ENCODE data around the gene FLII. TPM values are rescaled to one million over a fixed set of nuclear protein-coding genes. Genes with fewer than 3 reads are reported as not detected.

FLII gene
- total RNA-seq, 5 donors from 2014 or later (not counting 1 experiment from before 2014, with no cell fraction given): 257 to 389 (median 319) TPM

DNA sequence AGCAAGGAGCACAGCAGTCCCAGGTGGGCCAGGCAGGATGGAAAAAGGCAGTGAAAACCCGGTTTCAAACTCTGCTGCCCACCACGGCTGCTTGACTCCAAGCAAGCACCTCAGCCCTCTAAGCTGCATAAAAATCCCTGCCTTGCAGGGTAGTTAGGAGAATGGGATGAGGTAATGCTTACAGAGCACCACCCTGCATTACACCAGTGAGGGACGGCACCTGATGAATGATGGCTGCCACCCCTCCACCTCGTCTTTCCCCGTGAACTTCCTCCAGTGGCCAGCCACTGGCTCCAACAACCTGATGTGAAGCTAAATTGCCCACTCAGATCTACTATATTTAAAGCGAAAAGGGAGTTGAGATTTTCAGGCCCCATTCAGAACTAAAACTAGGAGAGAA is 23.2 kb upstream of the FLII start:
- H3K36me3 Mint-ChIP-seq: peaks cover 41% of the 10 kb centered on the region
- H3K9me3 ChIP-seq: no peaks in the 10 kb centered on the region
- H3K9me3 Mint-ChIP-seq: no peaks in the 10 kb centered on the region
- H3K36me3 ChIP-seq (ENCODE audit: control insufficient read depth in 2 of 2, extremely low read depth in 1 of 2, insufficient read depth in 1 of 2, low read length in 1 of 2): peaks cover 9 to 69% of the 10 kb centered on the region in 2 donors
- H3K4me3 Mint-ChIP-seq: no peak overlapping the region
- no peaks in the 10 kb centered on the region for H3K27me3 Mint-ChIP-seq
- no peak overlapping the region for H3K27ac Mint-ChIP-seq
- no peaks in the 10 kb centered on the region for H3K4me1 ChIP-seq (ENCODE audit: control insufficient read depth in 1 of 2, extremely low read depth in 1 of 2, insufficient read depth in 2 of 2, low read length in 2 of 2)
- WGBS (ENCODE audit: insufficient coverage): 90% methylated on average over 2 of the region's 6 CpGs
- H3K4me3 ChIP-seq (ENCODE audit: control insufficient read depth in 1 of 2, extremely low read depth in 1 of 2, low read length in 1 of 2): no peak overlapping the region
- no peak overlapping the region for H3K27ac ChIP-seq (ENCODE audit: low read length)
- no peaks in the 10 kb centered on the region for H3K27me3 ChIP-seq (replicated peaks in 1 of 2; ENCODE audit: control insufficient read depth in 2 of 2, extremely low read depth in 1 of 2, insufficient read depth in 2 of 2, low read length in 1 of 2)
- ChIA-PET POLR2A (no interaction called here), CTCF (no interaction called here)
- no peak for DNase-seq
- ATAC-seq (replicated peaks in 1 of 4): no peak
- no peaks in the 10 kb centered on the region for H3K4me1 Mint-ChIP-seq

- Mint-ChIP-seq H3K27ac (no peak overlapping the region), H3K27me3 (no peaks in the 10 kb centered on the region), H3K4me1 (no peaks in the 10 kb centered on the region), H3K36me3 (peaks cover 37% of the 10 kb centered on the region), H3K4me3 (no peak overlapping the region), H3K9me3 (no peaks in the 10 kb centered on the region)
- no peak for DNase-seq
- no peak overlapping the region for H3K4me3 ChIP-seq (ENCODE audit: control insufficient read depth in 1 of 2, extremely low read depth in 1 of 2, low read length in 1 of 2)
- POLR2A ChIA-PET: no interaction called here
- H3K36me3 ChIP-seq (ENCODE audit: control insufficient read depth in 2 of 2, extremely low read depth in 1 of 2, insufficient read depth in 1 of 2, low read length in 1 of 2): peaks cover 11 to 72% of the 10 kb centered on the region in 2 donors
- no peaks in the 10 kb centered on the region for H3K27me3 ChIP-seq (replicated peaks in 1 of 2; ENCODE audit: control insufficient read depth in 2 of 2, extremely low read depth in 1 of 2, insufficient read depth in 2 of 2, low read length in 1 of 2)
- ATAC-seq (replicated peaks in 1 of 4): no peak
- no peaks in the 10 kb centered on the region for H3K9me3 ChIP-seq
- WGBS (ENCODE audit: insufficient coverage): no CpG with 5 or more reads among the region's 5 CpGs
- CTCF ChIA-PET: no interaction called here
- H3K4me1 ChIP-seq (ENCODE audit: control insufficient read depth in 1 of 2, extremely low read depth in 1 of 2, insufficient read depth in 2 of 2, low read length in 2 of 2): no peaks in the 10 kb centered on the region
- no peak overlapping the region for H3K27ac ChIP-seq (ENCODE audit: low read length)
Measured at GRCh38 chr17:18280766-18281371, 22.3 kb upstream of the FLII start.

GRCh38 chr17:18280249-18280648 is 21.7 kb upstream of the FLII start:
- 100% methylated on average over 4 of the region's 4 CpGs for WGBS (ENCODE audit: insufficient coverage)
- no peaks in the 10 kb centered on the region for H3K27me3 ChIP-seq (replicated peaks in 1 of 2; ENCODE audit: control insufficient read depth in 2 of 2, extremely low read depth in 1 of 2, insufficient read depth in 2 of 2, low read length in 1 of 2)
- no peaks in the 10 kb centered on the region for H3K9me3 ChIP-seq
- no peak for ATAC-seq (replicated peaks in 1 of 4)
- H3K36me3 ChIP-seq (ENCODE audit: control insufficient read depth in 2 of 2, extremely low read depth in 1 of 2, insufficient read depth in 1 of 2, low read length in 1 of 2): peaks cover 12 to 68% of the 10 kb centered on the region in 2 donors
- no peak overlapping the region for H3K4me3 ChIP-seq (ENCODE audit: control insufficient read depth in 1 of 2, extremely low read depth in 1 of 2, low read length in 1 of 2)
- no peak overlapping the region for H3K4me3 Mint-ChIP-seq
- no peak for DNase-seq
- H3K4me1 ChIP-seq (ENCODE audit: control insufficient read depth in 1 of 2, extremely low read depth in 1 of 2, insufficient read depth in 2 of 2, low read length in 2 of 2): no peaks in the 10 kb centered on the region
- H3K36me3 Mint-ChIP-seq: peaks cover 31% of the 10 kb centered on the region
- H3K9me3 Mint-ChIP-seq: no peaks in the 10 kb centered on the region
- H3K27ac Mint-ChIP-seq: no peak overlapping the region
- POLR2A ChIA-PET: no interaction called here
- no peak overlapping the region for H3K27ac ChIP-seq (ENCODE audit: low read length)
- H3K4me1 Mint-ChIP-seq: no peaks in the 10 kb centered on the region
- CTCF ChIA-PET: no interaction called here
- no peaks in the 10 kb centered on the region for H3K27me3 Mint-ChIP-seq

- H3K36me3 Mint-ChIP-seq: peaks cover 24% of the 10 kb centered on the region
Measured at GRCh38 chr17:18278867-18279266, 20.3 kb upstream of the FLII start.

GRCh38 chr17:18277076-18277475 is 18.5 kb upstream of the FLII start:
- Histone ChIP-seq H3K9me3 (no peaks in the 10 kb centered on the region), H3K27ac (ENCODE audit: low read length) (no peak overlapping the region), H3K27me3 (replicated peaks in 1 of 2; ENCODE audit: control insufficient read depth in 2 of 2, extremely low read depth in 1 of 2, insufficient read depth in 2 of 2, low read length in 1 of 2) (no peaks in the 10 kb centered on the region), H3K4me3 (ENCODE audit: control insufficient read depth in 1 of 2, extremely low read depth in 1 of 2, low read length in 1 of 2) (no peak overlapping the region), H3K36me3 (ENCODE audit: control insufficient read depth in 2 of 2, extremely low read depth in 1 of 2, insufficient read depth in 1 of 2, low read length in 1 of 2) (peaks cover 14 to 60% of the 10 kb centered on the region in 2 donors), H3K4me1 (ENCODE audit: control insufficient read depth in 1 of 2, extremely low read depth in 1 of 2, insufficient read depth in 2 of 2, low read length in 2 of 2) (no peaks in the 10 kb centered on the region)
- ChIA-PET POLR2A (no interaction called here), CTCF (interaction anchor here in 1 of 2 donors (0.6 kb wide), 1 partner anchor 203 kb away, joined by 7 read pairs; no protein-coding TSS in a partner anchor)
- H3K4me3 Mint-ChIP-seq: no peak overlapping the region
- no peak overlapping the region for H3K27ac Mint-ChIP-seq
- no peaks in the 10 kb centered on the region for H3K9me3 Mint-ChIP-seq
- DNase-seq (no peak), ATAC-seq (replicated peaks in 1 of 4) (no peak)
- H3K27me3 Mint-ChIP-seq: no peaks in the 10 kb centered on the region
- WGBS (ENCODE audit: insufficient coverage): no CpG with 5 or more reads among the region's 1 CpG
- peaks cover 15% of the 10 kb centered on the region for H3K36me3 Mint-ChIP-seq
- no peaks in the 10 kb centered on the region for H3K4me1 Mint-ChIP-seq

More at GRCh38 chr17:18278867-18279266, 20.3 kb upstream of the FLII start:
- Histone ChIP-seq H3K9me3 (no peaks in the 10 kb centered on the region), H3K27ac (ENCODE audit: low read length) (no peak overlapping the region), H3K4me1 (ENCODE audit: control insufficient read depth in 1 of 2, extremely low read depth in 1 of 2, insufficient read depth in 2 of 2, low read length in 2 of 2) (no peaks in the 10 kb centered on the region), H3K4me3 (ENCODE audit: control insufficient read depth in 1 of 2, extremely low read depth in 1 of 2, low read length in 1 of 2) (no peak overlapping the region), H3K36me3 (ENCODE audit: control insufficient read depth in 2 of 2, extremely low read depth in 1 of 2, insufficient read depth in 1 of 2, low read length in 1 of 2) (peaks cover 19 to 65% of the 10 kb centered on the region in 2 donors), H3K27me3 (replicated peaks in 1 of 2; ENCODE audit: control insufficient read depth in 2 of 2, extremely low read depth in 1 of 2, insufficient read depth in 2 of 2, low read length in 1 of 2) (no peaks in the 10 kb centered on the region)
- DNase-seq (no peak), ATAC-seq (replicated peaks in 1 of 4) (no peak)
- no CpG with 5 or more reads among the region's 3 CpGs for WGBS (ENCODE audit: insufficient coverage)
- H3K27ac Mint-ChIP-seq: no peak overlapping the region
- H3K27me3 Mint-ChIP-seq: no peaks in the 10 kb centered on the region
- H3K4me1 Mint-ChIP-seq: no peaks in the 10 kb centered on the region
- POLR2A ChIA-PET: interaction anchor here in 1 of 2 donors (0.6 kb wide), 1 partner anchor 646 kb away, joined by 4 read pairs; no protein-coding TSS in a partner anchor
- no peaks in the 10 kb centered on the region for H3K9me3 Mint-ChIP-seq
- H3K4me3 Mint-ChIP-seq: no peak overlapping the region
- CTCF ChIA-PET: no interaction called here

DNA sequence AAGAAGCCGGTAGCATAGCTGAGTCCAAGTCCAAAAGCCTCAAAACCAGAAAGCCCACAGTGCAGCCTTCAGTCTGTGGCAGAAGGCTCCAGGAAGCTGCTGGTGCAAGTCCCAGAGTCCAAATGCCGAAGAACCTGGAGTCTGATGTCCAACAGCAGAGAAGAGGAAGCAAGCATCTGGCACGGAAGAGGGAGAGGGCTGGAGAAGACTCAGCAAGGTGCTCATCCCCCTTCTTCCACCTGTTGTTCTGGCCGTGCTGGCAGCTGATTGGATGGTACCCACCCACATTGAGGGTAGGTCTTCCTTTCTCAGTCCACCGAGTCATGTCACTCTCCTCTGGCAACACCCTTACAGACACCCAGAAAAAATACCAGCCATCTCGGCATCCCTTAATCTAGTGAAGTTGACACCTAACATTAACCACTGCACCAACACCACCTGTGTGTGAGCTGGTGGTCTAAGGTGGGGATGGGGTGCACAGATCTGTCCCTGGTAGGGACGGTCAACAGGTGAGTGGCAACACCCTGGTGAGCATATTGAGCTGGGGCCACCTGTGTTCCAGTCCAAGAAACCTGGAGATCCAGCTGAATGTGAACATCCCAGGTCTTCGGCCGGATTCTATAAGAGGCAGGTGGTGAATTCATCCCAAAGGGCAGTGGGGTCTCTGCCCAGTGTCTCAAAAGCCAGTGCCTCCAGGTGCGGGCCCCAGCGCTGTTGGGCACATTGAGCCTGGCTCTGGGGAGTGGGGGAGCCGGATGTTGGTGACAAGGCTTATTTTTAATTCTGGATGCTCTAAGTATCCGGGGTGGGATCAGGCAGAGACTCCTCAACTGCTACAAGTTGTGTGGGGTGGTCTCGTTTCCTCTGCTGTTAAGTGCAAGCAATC is 11.8 kb upstream of the FLII start:
- H3K27me3 ChIP-seq (replicated peaks in 1 of 2; ENCODE audit: control insufficient read depth in 2 of 2, extremely low read depth in 1 of 2, insufficient read depth in 2 of 2, low read length in 1 of 2): no peaks in the 10 kb centered on the region
- peaks cover 11 to 12% of the 10 kb centered on the region in 2 donors for H3K36me3 ChIP-seq (ENCODE audit: control insufficient read depth in 2 of 2, extremely low read depth in 1 of 2, insufficient read depth in 1 of 2, low read length in 1 of 2)
- H3K4me1 ChIP-seq (ENCODE audit: control insufficient read depth in 1 of 2, extremely low read depth in 1 of 2, insufficient read depth in 2 of 2, low read length in 2 of 2): peaks cover 0 to 13% of the 10 kb centered on the region in 2 experiments
- no peaks in the 10 kb centered on the region for H3K9me3 ChIP-seq
- H3K27ac Mint-ChIP-seq: no peak overlapping the region
- H3K27ac ChIP-seq (ENCODE audit: low read length): no peak overlapping the region
- 91% methylated on average over 9 of the region's 14 CpGs for WGBS (ENCODE audit: insufficient coverage)
- DNase-seq (no peak), ATAC-seq (replicated peaks in 1 of 4) (no peak)
- H3K36me3 Mint-ChIP-seq: peaks cover 6% of the 10 kb centered on the region
- POLR2A ChIA-PET: interaction anchor here in 1 of 2 donors (1.1 kb wide), 1 partner anchor 11 kb away, joined by 3 read pairs; no protein-coding TSS in a partner anchor
- no peaks in the 10 kb centered on the region for H3K9me3 Mint-ChIP-seq
- H3K4me1 Mint-ChIP-seq: peaks cover 0 to 4% (median 1%) of the 10 kb centered on the region in 3 donors
- CTCF ChIA-PET: no interaction called here
- H3K27me3 Mint-ChIP-seq: no peaks in the 10 kb centered on the region
- no peak overlapping the region for H3K4me3 ChIP-seq (ENCODE audit: control insufficient read depth in 1 of 2, extremely low read depth in 1 of 2, low read length in 1 of 2)
- no peak overlapping the region for H3K4me3 Mint-ChIP-seq
